Large intestine (tissue), 3 donors: Measurements from ENCODE around the gene GDPD5. TPM values are rescaled to one million over a fixed set of nuclear protein-coding genes. Genes with fewer than 3 reads are reported as not detected.

Source experiments
- DNase-seq, 2 donors: peaks; one replicate each; pipeline versions ENCODE4 v3.0.0 to v3.0.0-alpha.2; 2013
- H3K27ac ChIP-seq: one replicate; pipeline ENCODE4 v1.5.1; 2013; ENCODE audit warnings: low read length
- H3K27me3 ChIP-seq: 2 replicates; pipeline ENCODE4 v1.6.1; 2013; ENCODE audit warnings: low read length; ENCODE audit not compliant: control insufficient read depth, insufficient read depth
- H3K36me3 ChIP-seq: 2 replicates; pipeline ENCODE4 v1.6.1; 2013; ENCODE audit warnings: low read length; ENCODE audit not compliant: control insufficient read depth, insufficient read depth
- H3K4me1 ChIP-seq: one replicate; pipeline ENCODE4 v1.6.1; 2013; ENCODE audit warnings: low read length; ENCODE audit not compliant: control insufficient read depth, insufficient read depth
- H3K4me3 ChIP-seq: one replicate; pipeline ENCODE4 v1.5.1; 2013; ENCODE audit warnings: low read length
- H3K9me3 ChIP-seq: one replicate; pipeline ENCODE4 v1.6.1; 2013; ENCODE audit warnings: mild to moderate bottlenecking, low read depth, low read length, moderate library complexity; ENCODE audit not compliant: control insufficient read depth
- WGBS: methylation state at CpG from one replicate; pipeline ENCODE4 v1.1.5; 2013; ENCODE audit warnings: low lambda C conversion rate; ENCODE audit not compliant: insufficient coverage; 5-methylcytosine and 5-hydroxymethylcytosine counted together
- polyA plus RNA-seq: library from polyadenylated mRNA; unstranded; fragments of 120-200 nt; gene quantifications from one replicate; pipeline ENCODE4 v1.2.1, GENCODE V29; 2013

GDPD5 gene
- polyA plus RNA-seq, 1 donor, result 71.7 TPM

- peaks cover 2% of the 10 kb centered on the region for H3K9me3 ChIP-seq
- H3K27me3 ChIP-seq, result no peaks in the 10 kb centered on the region
- H3K4me3 ChIP-seq, result no peak overlapping the region
- no peak for DNase-seq
- H3K4me1 ChIP-seq, result peaks cover 34% of the 10 kb centered on the region
- peak overlapping the region; percentile 1 for H3K27ac ChIP-seq
- H3K36me3 ChIP-seq, result peaks cover 46% of the 10 kb centered on the region
- WGBS, result no CpG with 5 or more reads among the region's 43 CpGs
Measured at GRCh38 chr11:75565916-75566762, 40.4 kb upstream of the GDPD5 start.

DNA sequence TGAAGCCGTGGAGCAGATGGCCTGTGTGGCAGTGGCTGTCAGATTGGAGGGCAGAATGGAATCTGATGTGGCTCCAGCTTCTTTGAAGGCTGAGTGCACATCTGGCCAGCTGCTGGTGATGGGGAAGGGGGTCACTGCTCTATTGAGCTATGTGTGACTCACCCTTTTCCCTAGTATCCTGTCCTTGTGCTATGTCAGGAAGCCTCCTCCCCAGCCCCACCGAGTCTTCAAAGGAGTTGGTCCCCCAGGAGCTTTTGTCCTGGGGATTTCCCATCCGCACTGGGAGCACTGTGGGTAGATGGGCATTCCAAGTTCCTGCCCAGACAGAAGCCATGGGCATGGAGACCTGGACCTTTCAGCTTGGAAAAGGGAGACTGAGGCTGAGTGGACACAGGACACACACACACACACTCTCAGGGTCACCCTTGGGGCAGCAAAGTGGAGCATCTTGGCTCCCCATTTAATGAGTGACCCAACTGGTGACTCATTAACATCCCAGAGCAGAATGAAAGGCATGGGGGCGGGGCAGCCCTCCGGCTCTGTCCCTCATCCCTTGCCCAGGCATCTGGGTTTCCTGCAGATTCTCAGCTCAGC is 39.6 kb upstream of the GDPD5 start:
- Histone ChIP-seq H3K9me3 (peaks cover 2% of the 10 kb centered on the region), H3K4me3 (no peak overlapping the region), H3K27ac (peak overlapping the region; percentile 98), H3K36me3 (peaks cover 38% of the 10 kb centered on the region), H3K4me1 (peaks cover 43% of the 10 kb centered on the region), H3K27me3 (no peaks in the 10 kb centered on the region)
- peak in 1 of 2 donors; percentile 64 for DNase-seq
- no CpG with 5 or more reads among the region's 5 CpGs for WGBS

DNA sequence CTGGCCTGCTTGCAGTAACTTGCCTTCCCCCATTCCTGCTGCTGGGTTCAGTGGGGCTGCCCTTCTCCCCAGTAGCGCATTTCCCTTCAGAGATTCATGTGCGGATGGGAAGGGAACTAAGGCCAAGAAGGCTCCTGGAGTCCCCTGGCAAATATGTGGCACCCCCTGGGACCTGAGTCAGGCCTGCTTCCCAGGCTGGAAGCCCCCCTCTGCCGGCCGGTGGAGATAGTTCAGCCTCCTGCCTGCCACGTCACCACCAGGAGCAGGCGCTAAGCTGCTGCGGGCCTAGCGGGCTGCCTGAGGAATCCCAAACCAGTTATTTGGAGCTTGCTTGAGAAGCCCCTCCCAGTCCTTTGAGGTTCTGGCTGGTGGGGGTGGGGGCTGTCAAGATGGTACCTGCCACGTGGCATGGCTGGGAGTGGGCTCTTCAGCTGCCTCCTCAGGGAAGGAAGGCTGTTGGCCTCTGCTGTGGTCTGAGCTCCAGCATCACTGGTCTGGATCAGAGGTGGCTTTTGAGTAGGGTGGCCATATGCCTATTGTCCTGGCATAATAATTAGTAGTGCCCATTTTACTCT is 38.3 kb upstream of the GDPD5 start:
- Histone ChIP-seq H3K27ac (peak overlapping the region; percentile 98), H3K4me1 (peaks cover 51% of the 10 kb centered on the region), H3K27me3 (no peaks in the 10 kb centered on the region), H3K9me3 (peaks cover 2% of the 10 kb centered on the region), H3K4me3 (peak overlapping the region; percentile 97), H3K36me3 (peaks cover 26% of the 10 kb centered on the region)
- no CpG with 5 or more reads among the region's 9 CpGs for WGBS
- peak in 1 of 2 donors; percentile 45 for DNase-seq

DNA sequence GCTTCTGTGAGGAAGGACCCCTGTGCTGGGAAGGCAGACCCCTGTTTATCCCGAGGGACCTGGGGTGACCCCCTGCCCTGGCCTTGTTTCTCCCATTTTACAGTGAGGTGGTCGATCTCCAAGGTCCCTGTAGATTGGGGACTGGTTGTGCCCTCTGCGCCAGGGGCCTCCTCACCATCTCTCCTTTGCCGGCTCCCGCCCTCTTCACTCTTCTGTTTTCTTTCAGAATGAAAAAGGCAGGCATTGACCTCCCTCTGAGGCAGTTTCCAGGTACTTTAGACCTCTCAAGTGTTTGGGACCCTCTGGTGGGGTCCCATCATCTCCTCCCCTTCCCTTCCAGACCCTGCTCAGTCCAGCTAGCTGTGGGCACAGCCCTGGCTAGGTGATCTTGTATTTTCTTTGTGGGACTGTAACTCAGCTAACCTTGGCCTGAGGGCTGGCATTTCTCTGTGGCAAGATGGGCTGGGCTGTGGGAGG is 37.8 kb upstream of the GDPD5 start:
- peak overlapping the region; percentile 98 for H3K27ac ChIP-seq
- H3K4me3 ChIP-seq, result peak overlapping the region; percentile 97
- H3K4me1 ChIP-seq, result peaks cover 56% of the 10 kb centered on the region
- H3K36me3 ChIP-seq, result peaks cover 21% of the 10 kb centered on the region
- no peaks in the 10 kb centered on the region for H3K27me3 ChIP-seq
- DNase-seq, result no peak
- no CpG with 5 or more reads among the region's 5 CpGs for WGBS
- peaks cover 2% of the 10 kb centered on the region for H3K9me3 ChIP-seq

DNA sequence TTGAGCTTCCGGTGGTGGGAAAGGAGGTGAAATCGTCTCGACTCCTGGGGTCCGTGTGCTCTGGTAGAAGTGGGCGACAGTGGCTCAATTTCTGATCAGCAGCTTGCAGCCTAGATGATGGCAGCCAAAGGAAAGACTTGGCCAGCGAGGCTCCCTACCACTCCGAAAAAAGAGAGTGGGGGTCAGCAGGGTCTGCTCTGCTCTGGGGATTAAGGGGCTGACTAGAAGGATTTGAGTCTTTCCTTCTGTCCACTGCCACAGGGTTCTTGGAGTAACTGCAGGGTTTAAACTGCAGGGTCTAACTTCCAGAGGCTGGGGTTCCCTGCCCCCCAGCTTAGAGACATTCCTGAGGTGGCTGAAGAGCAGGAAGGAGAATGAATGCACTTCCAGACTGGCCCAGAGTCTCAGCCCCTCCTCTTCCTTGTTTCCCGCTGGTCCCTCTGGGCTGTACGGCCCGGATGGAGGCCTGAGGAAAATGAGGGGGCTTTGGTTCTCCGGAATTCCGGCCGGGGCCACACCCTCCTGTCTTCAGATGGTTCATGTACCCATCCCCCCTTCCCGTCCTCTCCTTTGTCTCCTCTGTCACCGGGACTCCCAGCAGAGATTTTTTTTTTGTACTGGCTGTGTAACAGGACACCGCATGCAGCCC is 37.2 kb upstream of the GDPD5 start:
- H3K36me3 ChIP-seq, result peaks cover 15% of the 10 kb centered on the region
- peak overlapping the region; percentile 97 for H3K4me3 ChIP-seq
- DNase-seq, result peak in 1 of 2 donors; percentile 58
- H3K27ac ChIP-seq, result peak overlapping the region; percentile 98
- peaks cover 2% of the 10 kb centered on the region for H3K9me3 ChIP-seq
- WGBS, result 0% methylated on average over 1 of the region's 16 CpGs
- no peaks in the 10 kb centered on the region for H3K27me3 ChIP-seq
- peaks cover 61% of the 10 kb centered on the region for H3K4me1 ChIP-seq

DNA sequence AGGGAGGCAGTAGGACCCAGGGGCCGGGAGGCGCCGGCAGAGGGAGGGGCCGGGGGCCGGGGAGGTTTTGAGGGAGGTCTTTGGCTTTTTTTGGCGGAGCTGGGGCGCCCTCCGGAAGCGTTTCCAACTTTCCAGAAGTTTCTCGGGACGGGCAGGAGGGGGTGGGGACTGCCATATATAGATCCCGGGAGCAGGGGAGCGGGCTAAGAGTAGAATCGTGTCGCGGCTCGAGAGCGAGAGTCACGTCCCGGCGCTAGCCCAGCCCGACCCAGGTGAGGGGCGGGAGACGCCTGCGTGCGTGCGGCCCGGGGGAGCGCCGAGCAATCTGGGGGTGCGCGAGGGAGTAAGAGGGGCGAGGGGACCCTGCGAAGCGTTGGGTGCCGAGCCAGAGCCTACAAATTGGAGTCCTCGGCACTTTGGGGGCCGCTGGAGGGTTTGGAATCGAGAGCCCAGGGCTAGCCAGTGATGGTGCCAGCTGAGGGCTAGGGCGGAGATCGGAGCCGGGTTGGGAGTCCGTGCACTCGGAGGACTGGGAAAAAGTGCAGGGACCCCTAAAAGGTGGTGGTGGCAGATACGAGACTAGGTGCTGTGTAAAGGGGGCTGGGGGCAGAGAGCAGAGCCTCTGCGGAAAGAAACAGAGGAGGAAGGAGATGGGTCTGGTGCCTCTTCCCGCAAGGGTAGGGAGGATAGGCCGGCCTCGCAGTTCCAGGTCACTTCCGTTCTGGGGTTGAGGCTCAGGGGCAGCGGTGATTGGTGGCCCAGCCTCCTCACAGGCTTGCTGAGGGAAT is 36.5 kb upstream of the GDPD5 start, which contains the start of gene SERPINH1:
Gene SERPINH1 (plus strand): TSS at position 206 of the 788 bp plus-strand sequence. CDS start 4,097 bp downstream, outside the sequence.
- Histone ChIP-seq H3K9me3 (peaks cover 2% of the 10 kb centered on the region), H3K4me3 (peak within 1 kb of the TSS; percentile 97), H3K27ac (peak within 1 kb of the TSS; percentile 98), H3K4me1 (peaks cover 65% of the 10 kb centered on the region), H3K36me3 (peaks cover 8% of the 10 kb centered on the region), H3K27me3 (no peaks in the 10 kb centered on the region)
- peak; percentile 83 to 91 for DNase-seq
- WGBS, result no CpG with 5 or more reads among the region's 51 CpGs

GRCh38 chr11:75561426-75562047 is 35.8 kb upstream of the GDPD5 start:
- H3K4me3 ChIP-seq, result peak overlapping the region; percentile 97
- no CpG with 5 or more reads among the region's 21 CpGs for WGBS
- H3K4me1 ChIP-seq, result peaks cover 65% of the 10 kb centered on the region
- no peak for DNase-seq
- peaks cover 2% of the 10 kb centered on the region for H3K9me3 ChIP-seq
- H3K36me3 ChIP-seq, result peaks cover under 1% of the 10 kb centered on the region
- no peaks in the 10 kb centered on the region for H3K27me3 ChIP-seq
- H3K27ac ChIP-seq, result peak overlapping the region; percentile 98

GRCh38 chr11:75560644-75561043 is 34.9 kb upstream of the GDPD5 start:
- WGBS, result no CpG with 5 or more reads among the region's 1 CpG
- H3K27ac ChIP-seq, result peak overlapping the region; percentile 35
- no peak for DNase-seq
- H3K9me3 ChIP-seq, result no peaks in the 10 kb centered on the region
- H3K27me3 ChIP-seq, result no peaks in the 10 kb centered on the region
- H3K4me1 ChIP-seq, result peaks cover 60% of the 10 kb centered on the region
- no peaks in the 10 kb centered on the region for H3K36me3 ChIP-seq
- H3K4me3 ChIP-seq, result no peak overlapping the region
